ENCODE measurements around the gene TEAD1. TPM values are rescaled to one million over a fixed set of nuclear protein-coding genes. Genes with fewer than 3 reads are reported as not detected.

Gene TEAD1
- total RNA-seq, 2 donors from 2014 or later: 76.4 to 94.4 TPM

DNA sequence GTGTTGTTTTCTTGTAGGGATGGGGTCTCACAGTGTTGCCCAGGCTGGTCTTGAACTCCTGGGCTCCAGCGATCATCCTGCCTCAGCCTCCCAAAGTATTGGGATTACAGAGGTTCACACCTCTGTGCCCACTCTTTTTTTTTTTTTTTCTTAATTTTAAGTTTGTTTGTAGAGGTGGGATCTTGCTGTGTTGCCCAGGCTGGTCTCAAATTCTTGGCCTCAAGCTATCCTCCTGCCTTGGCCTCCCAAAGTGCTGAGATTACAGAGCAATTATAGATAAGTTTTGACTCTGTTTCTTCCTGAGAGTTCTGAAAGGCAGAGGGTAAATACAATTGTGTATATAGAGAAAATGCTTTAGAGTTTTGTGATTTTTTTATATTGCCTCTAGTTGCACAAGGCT is 160.4 kb downstream of the TEAD1 start:
- no peak for DNase-seq
- H3K36me3 Mint-ChIP-seq (ENCODE audit: low read depth): peaks cover 10% of the 10 kb centered on the region
- peaks cover 29% of the 10 kb centered on the region for H3K4me1 Mint-ChIP-seq
- Histone ChIP-seq H3K4me1 (ENCODE audit: control insufficient read depth, insufficient read depth, low read length) (no peaks in the 10 kb centered on the region), H3K36me3 (ENCODE audit: control insufficient read depth, insufficient read depth, low read length) (peaks cover 14% of the 10 kb centered on the region), H3K27me3 (ENCODE audit: control insufficient read depth, insufficient read depth, low read length, poor library complexity, severe bottlenecking) (no peaks in the 10 kb centered on the region), H3K4me3 (ENCODE audit: low read length) (no peak overlapping the region), H3K27ac (ENCODE audit: low read depth, low read length) (no peak overlapping the region), H3K9me3 (ENCODE audit: control insufficient read depth, low read length) (no peaks in the 10 kb centered on the region), H3K9ac (ENCODE audit: extremely low read depth, low read length, poor library complexity, severe bottlenecking) (no peak overlapping the region)
- no peaks in the 10 kb centered on the region for H3K27me3 Mint-ChIP-seq (ENCODE audit: insufficient read depth)
- H3K27ac Mint-ChIP-seq: no peak overlapping the region
- peaks cover 2% of the 10 kb centered on the region for H3K9me3 Mint-ChIP-seq
- 88% methylated on average over 1 of the region's 1 CpG; no CpG with 5 or more reads in 1 of the 2 experiments for WGBS, 2 experiments (ENCODE audit: insufficient coverage in 1 of 2, insufficient read length in 1 of 2)
- TF ChIP-seq, protein P1, sequence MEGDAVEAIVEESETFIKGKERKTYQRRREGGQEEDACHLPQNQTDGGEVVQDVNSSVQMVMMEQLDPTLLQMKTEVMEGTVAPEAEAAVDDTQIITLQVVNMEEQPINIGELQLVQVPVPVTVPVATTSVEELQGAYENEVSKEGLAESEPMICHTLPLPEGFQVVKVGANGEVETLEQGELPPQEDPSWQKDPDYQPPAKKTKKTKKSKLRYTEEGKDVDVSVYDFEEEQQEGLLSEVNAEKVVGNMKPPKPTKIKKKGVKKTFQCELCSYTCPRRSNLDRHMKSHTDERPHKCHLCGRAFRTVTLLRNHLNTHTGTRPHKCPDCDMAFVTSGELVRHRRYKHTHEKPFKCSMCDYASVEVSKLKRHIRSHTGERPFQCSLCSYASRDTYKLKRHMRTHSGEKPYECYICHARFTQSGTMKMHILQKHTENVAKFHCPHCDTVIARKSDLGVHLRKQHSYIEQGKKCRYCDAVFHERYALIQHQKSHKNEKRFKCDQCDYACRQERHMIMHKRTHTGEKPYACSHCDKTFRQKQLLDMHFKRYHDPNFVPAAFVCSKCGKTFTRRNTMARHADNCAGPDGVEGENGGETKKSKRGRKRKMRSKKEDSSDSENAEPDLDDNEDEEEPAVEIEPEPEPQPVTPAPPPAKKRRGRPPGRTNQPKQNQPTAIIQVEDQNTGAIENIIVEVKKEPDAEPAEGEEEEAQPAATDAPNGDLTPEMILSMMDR (conservative IDR thresholded peaks at IDR 0.05): no peak
- H3K4me3 Mint-ChIP-seq: no peak overlapping the region

DNA sequence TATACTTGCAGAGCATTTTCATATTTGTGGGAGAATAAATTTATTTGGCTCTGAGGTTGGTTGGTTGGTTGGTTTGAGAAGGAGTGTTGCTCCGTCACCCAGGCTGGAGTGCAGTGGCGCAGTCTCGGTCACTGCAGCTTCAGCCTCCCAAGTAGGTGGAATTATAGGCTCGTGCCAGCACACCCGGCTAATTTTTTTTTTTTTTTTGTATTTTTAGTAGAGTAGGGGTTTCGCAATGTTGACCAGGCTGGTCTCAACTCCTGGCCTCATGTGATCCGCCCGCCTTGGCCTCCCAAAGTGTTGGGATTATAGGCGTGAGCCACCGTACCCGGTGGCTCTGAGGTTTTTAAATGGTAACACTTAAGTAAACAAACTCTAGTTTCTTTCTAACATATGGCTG is 161.1 kb downstream of the TEAD1 start:
- Histone ChIP-seq H3K4me1 (ENCODE audit: control insufficient read depth, insufficient read depth, low read length) (no peaks in the 10 kb centered on the region), H3K27me3 (ENCODE audit: control insufficient read depth, insufficient read depth, low read length, poor library complexity, severe bottlenecking) (no peaks in the 10 kb centered on the region), H3K9me3 (ENCODE audit: control insufficient read depth, low read length) (no peaks in the 10 kb centered on the region), H3K4me3 (ENCODE audit: low read length) (no peak overlapping the region), H3K9ac (ENCODE audit: extremely low read depth, low read length, poor library complexity, severe bottlenecking) (no peak overlapping the region), H3K36me3 (ENCODE audit: control insufficient read depth, insufficient read depth, low read length) (peaks cover 14% of the 10 kb centered on the region), H3K27ac (ENCODE audit: low read depth, low read length) (no peak overlapping the region)
- no peak overlapping the region for H3K27ac Mint-ChIP-seq
- peaks cover 2% of the 10 kb centered on the region for H3K9me3 Mint-ChIP-seq
- no peak overlapping the region for H3K4me3 Mint-ChIP-seq
- H3K27me3 Mint-ChIP-seq (ENCODE audit: insufficient read depth): no peaks in the 10 kb centered on the region
- H3K36me3 Mint-ChIP-seq (ENCODE audit: low read depth): peaks cover 10% of the 10 kb centered on the region
- no peak for DNase-seq
- peaks cover 24% of the 10 kb centered on the region for H3K4me1 Mint-ChIP-seq
- 84 to 91% methylated on average over 5 to 11 of the region's 11 CpGs for WGBS, 2 experiments (ENCODE audit: insufficient coverage in 1 of 2, insufficient read length in 1 of 2)
- TF ChIP-seq, protein P1 (conservative IDR thresholded peaks at IDR 0.05): no peak

DNA sequence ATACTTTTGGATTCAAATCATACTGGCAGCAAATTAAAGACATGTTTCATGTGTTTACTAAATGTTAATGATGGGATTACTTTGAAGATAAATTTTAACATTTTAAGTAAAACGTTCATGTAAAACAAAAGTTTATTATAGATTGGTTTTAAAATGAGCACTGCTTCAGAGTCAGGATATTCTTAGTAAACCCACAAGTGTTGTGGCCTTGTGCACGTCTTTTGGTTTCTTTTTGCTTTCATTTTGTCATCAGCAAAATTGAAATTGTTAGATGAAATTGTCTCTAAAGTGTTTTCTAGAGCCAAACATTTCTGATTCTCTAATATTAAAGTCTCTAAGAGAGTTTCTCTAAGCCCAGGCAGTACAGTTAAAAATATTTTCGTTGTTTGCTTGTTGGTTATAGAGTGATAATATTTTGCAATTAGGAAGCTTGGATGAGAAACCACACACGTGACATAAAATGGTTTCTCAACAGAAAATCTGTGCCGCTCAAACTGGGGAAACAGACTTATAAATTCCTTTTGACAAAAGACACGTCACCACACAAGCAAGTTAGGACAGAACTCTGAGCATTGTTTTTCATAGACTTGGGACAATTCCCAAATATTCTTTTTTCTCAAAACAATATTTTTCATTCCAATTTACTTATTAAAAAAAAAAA is 164.4 kb downstream of the TEAD1 start:
- Mint-ChIP-seq H3K4me3 (no peak overlapping the region), H3K27ac (no peak overlapping the region), H3K4me1 (peaks cover 33% of the 10 kb centered on the region), H3K9me3 (peaks cover 2% of the 10 kb centered on the region), H3K36me3 (ENCODE audit: low read depth) (peaks cover 10% of the 10 kb centered on the region), H3K27me3 (ENCODE audit: insufficient read depth) (no peaks in the 10 kb centered on the region)
- Histone ChIP-seq H3K9ac (ENCODE audit: extremely low read depth, low read length, poor library complexity, severe bottlenecking) (no peak overlapping the region), H3K36me3 (ENCODE audit: control insufficient read depth, insufficient read depth, low read length) (peaks cover 9% of the 10 kb centered on the region), H3K27ac (ENCODE audit: low read depth, low read length) (no peak overlapping the region), H3K27me3 (ENCODE audit: control insufficient read depth, insufficient read depth, low read length, poor library complexity, severe bottlenecking) (no peaks in the 10 kb centered on the region), H3K4me1 (ENCODE audit: control insufficient read depth, insufficient read depth, low read length) (peaks cover 4% of the 10 kb centered on the region), H3K9me3 (ENCODE audit: control insufficient read depth, low read length) (no peaks in the 10 kb centered on the region), H3K4me3 (ENCODE audit: low read length) (no peak overlapping the region)
- TF ChIP-seq, protein P1 (conservative IDR thresholded peaks at IDR 0.05): no peak
- 96% methylated on average over 6 of the region's 6 CpGs for WGBS, 2 experiments (ENCODE audit: insufficient coverage in 1 of 2, insufficient read length in 1 of 2)
- DNase-seq: no peak
